Fibroblast of mammary gland (primary cell): Measurements from ENCODE around the gene JAG2.

Experiments used
- DNase-seq: peaks from one replicate; pipeline ENCODE4 v3.0.0-alpha.2; 2010; ENCODE audit warnings: low read depth
- H3K4me3 ChIP-seq: 2 replicates; pipeline ENCODE4 v1.5.1; 2011; ENCODE audit warnings: low read depth, mild to moderate bottlenecking, low read length, moderate library complexity; ENCODE audit not compliant: control insufficient read depth
- CTCF ChIP-seq: conservative IDR thresholded peaks from 2 replicates; pipeline ENCODE4 v1.5.1; 2011; ENCODE audit warnings: low read depth, low read length, inconsistent platforms; ENCODE audit not compliant: control insufficient read depth, insufficient read depth

The JAG2 gene

DNA sequence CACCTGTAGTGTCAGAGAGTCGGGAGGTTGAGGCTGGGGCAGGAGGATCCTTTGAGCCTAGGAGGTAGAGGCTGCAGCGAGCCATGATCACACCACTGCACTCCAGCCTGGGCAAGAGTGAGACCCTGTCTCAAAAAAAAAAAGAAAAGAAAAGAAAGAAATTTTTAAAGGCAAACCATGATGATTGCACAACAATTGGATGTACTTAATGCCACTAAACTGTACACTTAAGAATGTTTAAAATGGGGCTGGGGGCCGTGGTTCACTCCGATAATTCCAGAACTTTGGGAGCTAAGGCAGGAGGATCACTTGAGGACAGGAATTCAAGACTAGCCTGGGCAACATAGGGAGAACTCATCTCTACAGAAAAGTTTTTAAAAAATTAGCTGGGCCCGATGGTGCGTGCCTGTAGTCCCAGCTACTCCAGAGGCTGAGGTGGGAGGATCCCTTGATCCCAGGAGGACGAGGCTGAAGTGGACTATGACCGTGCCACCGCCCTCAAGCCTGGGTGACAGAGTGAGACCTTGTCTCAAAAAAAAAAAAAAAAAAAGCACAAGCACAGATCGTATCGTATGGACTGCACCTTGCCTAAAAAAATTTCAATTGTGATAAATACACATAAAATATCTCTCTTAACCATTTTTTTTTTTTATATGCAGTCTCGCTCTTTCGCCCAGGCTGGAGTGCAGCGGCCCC is 32.7 kb downstream of the JAG2 start:
- TF ChIP-seq CTCF = no peak
- DNase-seq = no peak
- H3K4me3 ChIP-seq = no peak overlapping the region

DNA sequence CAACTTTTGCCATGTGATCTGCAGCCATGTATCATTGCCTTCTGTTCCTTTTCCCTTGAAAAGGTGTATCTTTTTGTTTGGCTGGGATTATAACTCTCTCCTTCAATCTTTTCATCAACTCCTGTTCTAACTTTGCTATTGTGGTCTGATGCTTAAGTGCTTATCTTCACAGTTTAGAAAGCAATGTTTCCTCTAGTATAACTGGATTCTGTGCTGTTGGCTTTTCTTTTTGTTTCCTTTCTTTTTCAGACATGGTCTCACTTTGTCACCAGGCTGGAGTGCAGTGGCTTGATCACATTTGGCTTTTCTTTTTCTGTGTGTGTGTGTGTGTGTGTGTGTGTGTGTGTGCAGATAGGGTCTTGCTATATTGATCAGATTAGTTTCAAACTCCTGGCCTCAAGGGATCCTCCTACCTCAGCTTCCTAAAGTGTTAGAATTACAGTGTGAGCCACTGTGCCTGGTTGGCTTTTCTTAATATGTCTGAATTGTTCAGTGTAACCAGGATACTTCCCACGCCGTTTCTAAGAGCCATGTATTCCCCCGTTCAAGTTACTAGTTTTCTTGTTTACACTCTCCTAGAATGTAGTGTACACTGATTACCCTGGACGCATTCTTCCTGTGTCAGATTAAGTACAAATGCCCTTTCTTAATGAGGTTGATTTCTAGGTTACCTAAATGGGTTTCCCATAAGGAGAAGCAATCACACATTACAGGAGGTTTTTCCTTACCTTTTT is 35.5 kb downstream of the JAG2 start:
- H3K4me3 ChIP-seq = no peak overlapping the region
- DNase-seq = no peak
- TF ChIP-seq CTCF = no peak

GRCh38 chr14:105131241-105131640 is 37.3 kb downstream of the JAG2 start:
- no peak overlapping the region for H3K4me3 ChIP-seq
- TF ChIP-seq CTCF = no peak
- no peak for DNase-seq

DNA sequence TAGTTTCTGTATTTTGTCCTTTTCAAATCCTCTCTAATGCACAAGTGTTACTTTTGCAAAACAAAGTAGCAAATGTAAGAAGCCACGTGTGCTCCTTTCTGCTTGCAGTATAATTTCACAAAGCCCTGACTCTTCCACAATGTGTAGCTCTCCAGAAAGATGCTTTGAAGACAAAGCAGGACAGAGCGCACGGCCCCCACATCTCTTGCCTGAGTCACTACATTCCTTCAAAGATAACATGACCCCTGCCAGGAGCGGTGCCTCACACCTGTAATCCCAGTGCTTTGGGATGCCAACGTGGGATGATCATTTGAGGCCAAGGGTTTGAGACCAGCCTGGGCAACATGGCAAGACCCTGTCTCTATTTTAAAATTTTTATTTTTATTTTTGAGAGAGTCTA is 40.5 kb downstream of the JAG2 start:
- no peak for DNase-seq
- no peak overlapping the region for H3K4me3 ChIP-seq
- TF ChIP-seq CTCF = no peak

DNA sequence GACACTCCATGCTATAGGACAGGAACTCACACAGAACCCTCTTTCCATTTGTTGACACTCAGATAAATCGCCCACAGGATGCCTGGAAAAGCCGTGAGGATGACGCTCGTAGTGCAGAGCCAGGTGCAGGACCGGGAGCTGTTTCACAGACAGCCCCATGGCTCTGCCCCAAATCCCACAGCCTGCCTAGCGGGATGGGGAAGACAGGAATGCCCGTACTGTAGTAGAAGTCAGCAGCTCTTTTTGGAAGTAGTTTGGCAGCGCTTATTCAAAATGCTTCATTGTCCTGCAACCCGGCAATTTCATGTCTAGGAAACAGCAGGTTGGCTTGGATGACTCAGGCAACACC is 41.6 kb downstream of the JAG2 start:
- DNase-seq = no peak
- no peak for TF ChIP-seq CTCF
- no peak overlapping the region for H3K4me3 ChIP-seq

DNA sequence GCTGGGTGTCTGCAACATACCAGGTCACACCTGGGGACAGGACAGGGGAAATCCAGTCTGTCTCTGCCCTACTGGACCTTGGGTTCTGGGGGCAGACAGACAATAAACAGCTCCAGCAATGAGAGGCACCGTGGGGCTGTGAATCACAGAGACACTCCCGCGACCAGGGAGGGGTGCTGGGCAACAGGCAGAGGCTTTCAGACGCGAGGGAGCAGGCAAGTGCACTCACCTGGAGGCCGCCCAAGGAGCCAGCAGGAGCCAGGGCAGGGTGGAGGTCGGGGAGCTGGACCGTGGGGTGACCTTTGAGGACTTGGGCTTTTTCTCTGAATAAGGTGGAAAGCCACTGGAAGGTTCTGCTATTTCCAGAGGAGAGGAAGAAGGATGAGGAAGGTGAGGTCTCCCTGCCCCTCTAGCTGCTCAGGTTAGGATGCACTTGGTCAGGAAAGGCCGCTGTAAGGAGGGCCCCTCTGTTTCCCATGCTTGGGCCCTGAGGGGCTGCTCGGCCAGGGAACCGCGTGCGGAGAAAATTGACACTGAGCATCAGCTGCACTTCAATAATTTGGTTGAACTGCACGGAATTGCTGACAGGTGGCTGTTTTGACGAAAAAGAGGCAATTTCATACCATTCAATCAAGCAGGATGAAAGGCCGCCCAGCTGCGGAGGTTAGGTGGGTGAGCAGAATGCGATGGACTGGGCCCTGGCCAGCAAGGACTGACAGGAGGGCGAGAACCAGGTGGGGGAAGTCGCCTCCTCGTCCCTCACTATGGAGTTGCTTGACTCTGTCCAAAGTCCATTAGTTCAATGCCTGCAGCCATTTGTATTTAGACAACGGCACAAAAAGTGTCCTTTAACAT is 42.2 kb downstream of the JAG2 start:
- H3K4me3 ChIP-seq = no peak overlapping the region
- DNase-seq = no peak
- TF ChIP-seq CTCF = no peak
